Measurements from ENCODE around the gene DUSP15. TPM values are rescaled to one million over a fixed set of nuclear protein-coding genes. Genes with fewer than 3 reads are reported as not detected.
A peak's percentile ranks its signal among the peaks of the same experiment; 100 is the strongest.

DUSP15 gene
- total RNA-seq, 1 experiment from 2014 or later: not detected

GRCh38 chr20:31842471-31843157 lies 27.7 kb downstream of the DUSP15 start:
- no peaks in the 10 kb centered on the region for H3K27me3 ChIP-seq (ENCODE audit: insufficient read depth, low read length)
- ChIA-PET RAD21 (ENCODE audit: low non-redundant PET in 1 of 2, low total read pairs in 2 of 2, uncharacterized antibody in 2 of 2, unreplicated experiment in 2 of 2) (no interaction called here), CTCF (interaction anchor here (2.3 kb wide), 1 partner anchor 10 kb away, joined by 11 read pairs; no protein-coding TSS in a partner anchor), POLR2A (no interaction called here)
- H3K9me3 ChIP-seq (ENCODE audit: control insufficient read depth in 1 of 2, insufficient read depth in 1 of 2, low read depth in 1 of 2, low read length in 2 of 2): no peaks in the 10 kb centered on the region
- no peaks in the 10 kb centered on the region for H3K79me2 ChIP-seq (ENCODE audit: insufficient read depth, low read length)
- intact Hi-C loops (cut with micrococcal nuclease): no loop called here
- no peak overlapping the region for H3K4me3 ChIP-seq (replicated peaks in 1 of 2; ENCODE audit: low read depth in 1 of 2, low read length in 2 of 2)
- no peaks in the 10 kb centered on the region for H3K9me2 ChIP-seq (ENCODE audit: insufficient read depth)
- H3K4me1 ChIP-seq (ENCODE audit: control insufficient read depth in 1 of 2, insufficient read depth in 2 of 2, low read length in 2 of 2): peaks cover 16 to 38% of the 10 kb centered on the region in 2 experiments
- no peaks in the 10 kb centered on the region for H4K20me1 ChIP-seq (ENCODE audit: insufficient read depth)
- no peak overlapping the region; the same call in 1 of the 2 replicates for H3K27ac ChIP-seq (ENCODE audit: low read depth, low read length)
- no TSS peak for BruUV-seq (replicated peaks)
- ATAC-seq (no peak), DNase-seq (ENCODE audit: low read depth, low spot score) (no peak)
- H3K9ac ChIP-seq (ENCODE audit: low read length): no peak overlapping the region
- TF ChIP-seq MAX (IDR thresholded peaks at IDR 0.05) (no peak), EZH2 (IDR thresholded peaks at IDR 0.05) (no peak), POLR2A (IDR thresholded peaks at IDR 0.05; ENCODE audit: borderline replicate concordance, extremely low read depth, insufficient read depth, insufficient read length) (no peak), YY1 (IDR thresholded peaks at IDR 0.05; ENCODE audit: extremely low read depth, insufficient replicate concordance, low read depth, low read length) (no peak), REST (IDR thresholded peaks at IDR 0.05; ENCODE audit: low read depth) (no peak), ZBTB33 (IDR thresholded peaks at IDR 0.05; ENCODE audit: extremely low read depth, insufficient replicate concordance, low read length) (no peak), ELF1 (IDR thresholded peaks at IDR 0.05; ENCODE audit: borderline replicate concordance, low read depth) (no peak)
- no peaks in the 10 kb centered on the region for H3K36me3 ChIP-seq (ENCODE audit: control insufficient read depth in 1 of 2, insufficient read depth in 2 of 2, low read length in 2 of 2)
- no peak overlapping the region for H2AFZ ChIP-seq (ENCODE audit: low read depth, low read length, poor library complexity, severe bottlenecking)
- peak overlapping the region; percentile 27 for H3K4me2 ChIP-seq (ENCODE audit: low read length)
